Activated CD8-positive, alpha-beta T cell treated with anti-CD3 and anti-CD28 coated beads for 36 hours (primary cell): ENCODE data around the gene ABCD3. TPM values are rescaled to one million over a fixed set of nuclear protein-coding genes. Genes with fewer than 3 reads are reported as not detected.

ENCODE experiments used
- ATAC-seq: fragments of 200-7000 bp; cut with Tn5 transposase; one replicate; pipeline ENCODE4 v1.10.0; 2021; ENCODE audit warnings: mild to moderate bottlenecking, moderate library complexity
- CTCF ChIA-PET: fragments of 350-600 bp; sonication (Branson Sonifier 250); formaldehyde crosslinking; loops from one replicate; lab custom pipeline; 2021; ENCODE audit warnings: antibody characterized with exemption; lab: Charles Lee
- POLR2A ChIA-PET: fragments of 350-600 bp; sonication (Branson Sonifier 250); formaldehyde crosslinking; loops from one replicate; lab custom pipeline; 2021; ENCODE audit warnings: antibody characterized with exemption; lab: Charles Lee
- DNase-seq: peaks from one replicate; pipeline ENCODE4 v3.0.0-alpha.2; 2020
- H3K27ac Mint-ChIP-seq: one replicate; pipeline ENCODE4 v1.8.0; 2021; ENCODE audit warnings: mild to moderate bottlenecking, mixed read lengths
- H3K27me3 Mint-ChIP-seq: one replicate; pipeline ENCODE4 v1.8.0; 2021; ENCODE audit warnings: mixed read lengths
- H3K36me3 Mint-ChIP-seq: one replicate; pipeline ENCODE4 v1.8.0; 2021; ENCODE audit warnings: low read depth, mixed read lengths
- H3K4me1 Mint-ChIP-seq: one replicate; pipeline ENCODE4 v1.8.0; 2021; ENCODE audit warnings: low read depth, mixed read lengths
- H3K4me3 Mint-ChIP-seq: one replicate; pipeline ENCODE4 v1.8.0; 2021; ENCODE audit warnings: mild to moderate bottlenecking, moderate library complexity, mixed read lengths
- H3K9me3 Mint-ChIP-seq: one replicate; pipeline ENCODE4 v1.8.0; 2021; ENCODE audit warnings: mixed read lengths
- CTCF ChIP-seq: fragments of 200-600 bp; IDR thresholded peaks from one replicate; pipeline ENCODE4 v1.8.0; 2022; ENCODE audit warnings: antibody characterized with exemption, mild to moderate bottlenecking
- intact Hi-C: fragments of 100-400 bp; cut with micrococcal nuclease; formaldehyde crosslinking; loops from one replicate; pipeline ENCODE4 v1.10.0; 2022
- total RNA-seq, 2 experiments: library from RNA; stranded (reverse); gene quantifications; one replicate each; pipeline ENCODE4 v1.2.3, GENCODE V29; 2021

Gene ABCD3
- total RNA-seq, 2 experiments from 2014 or later, result 31.3 to 31.9 TPM

- Mint-ChIP-seq H3K27ac (no peak overlapping the region), H3K36me3 (peaks cover 46% of the 10 kb centered on the region), H3K9me3 (peaks cover 2% of the 10 kb centered on the region), H3K27me3 (no peaks in the 10 kb centered on the region), H3K4me1 (no peaks in the 10 kb centered on the region), H3K4me3 (no peak overlapping the region)
- ATAC-seq, result no peak
- ChIA-PET POLR2A (no interaction called here), CTCF (no interaction called here)
- no peak for TF ChIP-seq CTCF
- DNase-seq, result no peak
- intact Hi-C loops, result no loop called here
Observed at GRCh38 chr1:94503153-94503552, 85.0 kb downstream of the ABCD3 start.

GRCh38 chr1:94504601-94505000 is 86.4 kb downstream of the ABCD3 start:
- Mint-ChIP-seq H3K36me3 (peaks cover 52% of the 10 kb centered on the region), H3K9me3 (peaks cover 2% of the 10 kb centered on the region), H3K4me3 (no peak overlapping the region), H3K27me3 (no peaks in the 10 kb centered on the region), H3K27ac (no peak overlapping the region), H3K4me1 (no peaks in the 10 kb centered on the region)
- TF ChIP-seq CTCF, result no peak
- DNase-seq (no peak), ATAC-seq (no peak)
- intact Hi-C loops, result no loop called here
- ChIA-PET CTCF (no interaction called here), POLR2A (no interaction called here)

- H3K27ac Mint-ChIP-seq, result no peak overlapping the region
- DNase-seq (no peak), ATAC-seq (no peak)
- H3K9me3 Mint-ChIP-seq, result no peaks in the 10 kb centered on the region
- ChIA-PET POLR2A (no interaction called here), CTCF (interaction anchor here (1.0 to 1.1 kb wide), 2 partner anchors 9 to 293 kb away, joined by 3 to 7 read pairs; no protein-coding TSS in a partner anchor)
- H3K4me1 Mint-ChIP-seq, result no peaks in the 10 kb centered on the region
- H3K36me3 Mint-ChIP-seq, result peaks cover 15% of the 10 kb centered on the region
- H3K4me3 Mint-ChIP-seq, result no peak overlapping the region
- intact Hi-C loops, result no loop called here
- no peaks in the 10 kb centered on the region for H3K27me3 Mint-ChIP-seq
- no peak for TF ChIP-seq CTCF
Observed at GRCh38 chr1:94512816-94513215, 94.6 kb downstream of the ABCD3 start.

GRCh38 chr1:94514095-94514727 is 96.0 kb downstream of the ABCD3 start:
- no peak overlapping the region for H3K27ac Mint-ChIP-seq
- peak; percentile 35 for TF ChIP-seq CTCF
- no peaks in the 10 kb centered on the region for H3K4me1 Mint-ChIP-seq
- peaks cover 11% of the 10 kb centered on the region for H3K36me3 Mint-ChIP-seq
- H3K4me3 Mint-ChIP-seq, result no peak overlapping the region
- intact Hi-C loops, result no loop called here
- peak; percentile 37 for ATAC-seq
- DNase-seq, result peak; percentile 24
- H3K27me3 Mint-ChIP-seq, result no peaks in the 10 kb centered on the region
- ChIA-PET POLR2A (no interaction called here), CTCF (interaction anchor here (0.7 to 1.1 kb wide), 3 partner anchors 7 to 293 kb away, joined by 3 to 6 read pairs (median 4); no protein-coding TSS in a partner anchor)
- no peaks in the 10 kb centered on the region for H3K9me3 Mint-ChIP-seq

GRCh38 chr1:94515296-94515947 is 97.2 kb downstream of the ABCD3 start:
- POLR2A ChIA-PET, result no interaction called here
- no peaks in the 10 kb centered on the region for H3K9me3 Mint-ChIP-seq
- H3K27me3 Mint-ChIP-seq, result no peaks in the 10 kb centered on the region
- H3K4me3 Mint-ChIP-seq, result no peak overlapping the region
- no peaks in the 10 kb centered on the region for H3K4me1 Mint-ChIP-seq
- no peak for DNase-seq
- CTCF ChIA-PET, result interaction anchor here (1.6 to 2.3 kb wide), 2 partner anchors 12 to 287 kb away, joined by 4 to 5 read pairs; no protein-coding TSS in a partner anchor
- peaks cover 6% of the 10 kb centered on the region for H3K36me3 Mint-ChIP-seq
- H3K27ac Mint-ChIP-seq, result no peak overlapping the region
- TF ChIP-seq CTCF, result no peak
- intact Hi-C loops, result no loop called here
- no peak for ATAC-seq
